Central memory CD8-positive, alpha-beta T cell (primary cell): ENCODE data around the gene BST1.
"Not testable (repeated sequence)": the region's sequence is repeated elsewhere in the genome, so short reads cannot be mapped to it uniquely, and the experiment has no call there.

Experiments used
- ATAC-seq: fragments of 150-1000 bp; cut with Tn5 transposase; replicated peaks from 2 replicates; pipeline ENCODE4 v1.10.0; 2022; ENCODE audit warnings: mild to moderate bottlenecking, moderate FRiP score, moderate number of reproducible peaks; ENCODE audit not compliant: poor library complexity, severe bottlenecking; ENCODE audit errors: extremely low read depth
- DNase-seq, 2 donors: peaks; one replicate each; pipeline ENCODE4 v3.0.0; 2021; ENCODE audit warnings: low spot score in 2 of 2
- H3K27ac Mint-ChIP-seq: one replicate; pipeline ENCODE4 v1.8.0; 2022; ENCODE audit warnings: low read depth, mild to moderate bottlenecking, moderate library complexity, mixed read lengths
- H3K27me3 Mint-ChIP-seq: one replicate; pipeline ENCODE4 v1.8.0; 2022; ENCODE audit warnings: mixed read lengths
- H3K36me3 Mint-ChIP-seq: one replicate; pipeline ENCODE4 v1.8.0; 2022; ENCODE audit warnings: mild to moderate bottlenecking, moderate library complexity, mixed read lengths; ENCODE audit not compliant: insufficient read depth
- H3K4me1 Mint-ChIP-seq: one replicate; pipeline ENCODE4 v1.8.0; 2022; ENCODE audit warnings: mixed read lengths
- H3K4me3 Mint-ChIP-seq: one replicate; pipeline ENCODE4 v1.8.0; 2022; ENCODE audit warnings: mild to moderate bottlenecking, moderate library complexity, mixed read lengths
- H3K9me3 Mint-ChIP-seq: one replicate; pipeline ENCODE4 v1.8.0; 2022; ENCODE audit warnings: mixed read lengths

Gene BST1

DNA sequence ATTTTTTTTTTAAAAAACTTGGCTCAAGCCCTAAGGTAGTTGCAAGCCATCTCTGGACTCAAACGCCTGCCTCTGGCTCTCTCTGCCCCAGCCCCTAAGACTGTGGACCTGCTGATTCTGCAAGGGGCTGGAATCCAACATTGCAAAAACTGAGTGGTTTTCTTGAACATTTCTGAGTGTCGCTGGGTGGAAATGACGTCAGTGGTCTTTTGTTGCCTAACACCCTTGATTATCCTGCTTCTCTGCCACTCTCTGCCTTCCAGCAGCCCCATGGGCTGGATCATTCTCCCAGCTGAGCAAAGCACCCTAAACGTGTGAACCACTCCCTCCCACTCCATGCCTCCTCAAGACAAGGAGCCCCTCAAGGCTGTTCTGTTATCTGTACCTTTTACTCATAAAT, 16.6 kb downstream of the BST1 start:
- Mint-ChIP-seq H3K4me1 (no peaks in the 10 kb centered on the region), H3K9me3 (no peaks in the 10 kb centered on the region), H3K27ac (no peak overlapping the region), H3K27me3 (peaks cover 9% of the 10 kb centered on the region), H3K4me3 (no peak overlapping the region), H3K36me3 (no peaks in the 10 kb centered on the region)
- DNase-seq (no peak), ATAC-seq (no peak)

DNA sequence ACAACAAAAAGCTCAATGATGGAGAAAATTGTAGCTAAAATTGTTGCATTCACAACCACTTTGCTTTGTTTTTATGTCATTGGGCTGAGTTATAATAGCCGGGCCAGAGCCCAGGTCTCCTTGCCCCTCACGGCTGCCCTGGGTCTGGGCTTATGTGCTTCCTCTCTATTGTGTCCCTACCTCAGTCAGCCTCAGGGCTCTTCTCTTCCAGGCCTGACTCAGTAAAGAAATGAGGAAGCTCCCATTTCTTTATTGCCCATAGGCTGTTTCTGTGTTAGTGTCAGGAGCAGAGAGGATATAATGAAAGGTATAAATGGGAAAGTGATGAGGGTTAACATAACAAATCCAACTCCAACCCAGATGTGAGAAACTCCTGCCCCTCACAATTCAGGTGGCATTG, 18.0 kb downstream of the BST1 start:
- no peak overlapping the region for H3K4me3 Mint-ChIP-seq
- H3K27me3 Mint-ChIP-seq = peaks cover 9% of the 10 kb centered on the region
- no peaks in the 10 kb centered on the region for H3K9me3 Mint-ChIP-seq
- ATAC-seq (no peak), DNase-seq (no peak)
- no peak overlapping the region for H3K27ac Mint-ChIP-seq
- H3K4me1 Mint-ChIP-seq = no peaks in the 10 kb centered on the region
- H3K36me3 Mint-ChIP-seq = no peaks in the 10 kb centered on the region

DNA sequence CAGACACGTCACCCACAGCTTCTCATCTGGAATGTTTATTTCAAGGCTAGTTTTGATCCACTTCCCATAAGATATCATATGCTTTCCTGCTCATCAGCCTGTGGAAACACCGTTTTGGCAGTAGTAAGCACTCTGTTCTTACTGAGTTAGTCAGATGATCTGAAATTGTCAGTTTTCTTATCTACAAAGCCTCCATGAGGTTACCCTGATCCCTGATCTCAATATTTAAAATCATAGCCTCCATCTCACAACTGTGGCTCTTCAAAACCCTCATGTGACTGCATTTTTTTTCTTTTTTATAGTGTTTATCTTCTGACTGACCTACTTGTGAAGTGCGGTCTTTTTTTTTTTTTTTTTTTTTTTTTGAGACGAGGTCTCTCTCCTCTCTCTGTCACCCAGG, 22.7 kb downstream of the BST1 start:
- ATAC-seq = peak; percentile 36
- no peak overlapping the region for H3K4me3 Mint-ChIP-seq
- no peaks in the 10 kb centered on the region for H3K27me3 Mint-ChIP-seq
- H3K4me1 Mint-ChIP-seq = no peaks in the 10 kb centered on the region
- no peak for DNase-seq
- no peaks in the 10 kb centered on the region for H3K9me3 Mint-ChIP-seq
- no peak overlapping the region for H3K27ac Mint-ChIP-seq
- no peaks in the 10 kb centered on the region for H3K36me3 Mint-ChIP-seq

DNA sequence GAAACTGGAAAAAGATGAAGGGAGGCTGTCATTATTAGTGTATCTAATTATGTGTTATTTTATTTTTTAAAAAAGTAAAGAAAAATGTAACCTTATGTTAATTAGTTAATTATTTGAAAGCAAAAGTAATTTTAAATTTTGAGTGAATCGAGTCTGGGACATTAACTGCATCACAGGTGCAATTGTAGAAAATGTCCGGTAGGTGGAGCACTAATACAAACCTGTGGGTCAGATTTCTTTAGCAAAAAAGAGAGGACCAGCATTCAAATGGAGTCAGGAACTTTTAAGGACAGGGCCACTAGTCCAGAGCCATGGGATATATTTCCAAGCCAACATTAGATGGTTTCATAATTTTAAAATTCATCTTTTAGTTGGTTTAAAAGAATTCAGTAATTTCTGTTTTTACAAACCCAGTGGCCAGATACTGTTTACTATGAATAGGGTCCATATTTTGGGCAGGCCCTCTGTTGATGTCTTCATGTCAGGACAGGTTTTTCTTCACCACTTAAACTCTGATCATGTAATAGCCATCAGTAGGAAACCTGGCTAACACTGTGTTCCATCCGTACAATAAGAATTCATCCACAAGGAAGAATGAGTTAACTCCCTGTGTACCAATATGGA, 27.2 kb downstream of the BST1 start:
- peak; percentile 46 for ATAC-seq
- peaks cover 4% of the 10 kb centered on the region for H3K27me3 Mint-ChIP-seq
- peaks cover 2% of the 10 kb centered on the region for H3K36me3 Mint-ChIP-seq
- no peaks in the 10 kb centered on the region for H3K4me1 Mint-ChIP-seq
- H3K9me3 Mint-ChIP-seq = no peaks in the 10 kb centered on the region
- H3K4me3 Mint-ChIP-seq = no peak overlapping the region
- peak in 1 of 2 donors; percentile 19 for DNase-seq
- H3K27ac Mint-ChIP-seq = no peak overlapping the region

DNA sequence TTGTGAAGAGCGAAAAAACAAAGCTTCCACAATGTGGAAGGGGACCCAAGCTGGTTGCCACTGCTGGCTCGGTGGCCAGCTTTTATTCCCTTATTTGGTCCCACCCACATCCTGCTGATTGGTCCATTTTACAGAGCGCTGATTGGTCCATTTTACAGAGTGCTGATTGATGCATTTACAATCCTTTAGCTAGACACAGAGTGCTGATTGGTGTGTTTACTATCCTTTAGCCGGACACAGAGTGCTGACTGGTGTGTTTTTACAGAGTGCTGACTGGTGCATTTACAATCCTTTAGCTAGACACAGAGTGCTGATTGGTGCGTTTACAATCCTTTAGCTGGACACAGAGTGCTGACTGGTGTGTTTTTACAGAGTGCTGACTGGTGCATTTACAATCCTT, 30.2 kb downstream of the BST1 start:
- H3K9me3 Mint-ChIP-seq, DNase-seq, H3K4me1 Mint-ChIP-seq, ATAC-seq, H3K4me3 Mint-ChIP-seq, H3K36me3 Mint-ChIP-seq, H3K27ac Mint-ChIP-seq: not testable (repeated sequence)
- peaks cover 17% of the 10 kb centered on the region for H3K27me3 Mint-ChIP-seq

DNA sequence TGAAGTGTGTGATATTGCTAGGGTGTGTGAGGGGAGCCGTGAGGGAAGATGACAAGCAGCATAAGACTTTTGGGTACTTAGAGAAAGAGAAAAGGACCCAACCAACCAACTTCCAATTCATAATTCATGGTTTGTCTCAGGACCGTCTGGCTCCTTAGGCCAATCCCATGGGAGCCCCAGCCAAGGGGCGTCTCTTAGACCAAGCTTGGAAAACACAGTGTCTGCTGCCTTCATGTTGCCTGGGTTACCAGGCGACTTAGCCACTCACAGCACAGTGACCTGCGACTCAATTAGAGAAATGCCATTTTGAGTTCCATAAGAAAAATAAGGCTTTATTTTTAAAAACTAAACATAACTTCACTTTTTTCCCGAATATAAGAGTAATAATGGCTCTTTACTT, 32.7 kb downstream of the BST1 start:
- Mint-ChIP-seq H3K4me1 (no peaks in the 10 kb centered on the region), H3K9me3 (no peaks in the 10 kb centered on the region), H3K36me3 (peaks cover 2% of the 10 kb centered on the region), H3K4me3 (no peak overlapping the region), H3K27me3 (peaks cover 17% of the 10 kb centered on the region), H3K27ac (no peak overlapping the region)
- no peak for DNase-seq
- ATAC-seq = no peak

DNA sequence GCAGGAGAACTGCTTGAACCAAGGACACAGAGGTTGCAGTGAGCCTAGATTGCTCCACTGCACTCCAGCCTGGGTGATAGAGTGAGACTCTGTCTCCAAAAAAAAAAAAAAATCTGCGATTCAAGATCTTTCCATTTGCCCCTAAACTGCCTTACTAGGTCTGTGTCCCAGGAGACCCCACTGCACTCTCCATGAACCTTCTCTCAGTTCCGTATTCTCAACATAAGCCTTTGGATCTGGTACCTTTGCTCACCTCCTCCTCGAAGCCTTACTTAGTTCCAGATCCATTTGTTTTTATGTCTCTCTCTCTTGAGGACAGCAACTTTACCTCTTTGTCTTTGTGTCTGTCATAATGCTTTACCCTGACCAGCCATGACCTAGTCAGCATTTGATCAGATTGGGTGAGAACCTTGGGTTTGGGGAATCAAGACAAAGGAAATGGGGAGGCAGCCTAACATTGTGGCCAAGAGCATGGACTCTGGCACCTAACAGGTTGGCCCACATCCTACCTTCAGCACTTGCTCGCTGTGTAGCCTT, 33.7 kb downstream of the BST1 start:
- ATAC-seq (no peak), DNase-seq (no peak)
- Mint-ChIP-seq H3K27ac (no peak overlapping the region), H3K36me3 (peaks cover 2% of the 10 kb centered on the region), H3K4me3 (no peak overlapping the region), H3K4me1 (no peaks in the 10 kb centered on the region), H3K9me3 (no peaks in the 10 kb centered on the region), H3K27me3 (peaks cover 17% of the 10 kb centered on the region)

DNA sequence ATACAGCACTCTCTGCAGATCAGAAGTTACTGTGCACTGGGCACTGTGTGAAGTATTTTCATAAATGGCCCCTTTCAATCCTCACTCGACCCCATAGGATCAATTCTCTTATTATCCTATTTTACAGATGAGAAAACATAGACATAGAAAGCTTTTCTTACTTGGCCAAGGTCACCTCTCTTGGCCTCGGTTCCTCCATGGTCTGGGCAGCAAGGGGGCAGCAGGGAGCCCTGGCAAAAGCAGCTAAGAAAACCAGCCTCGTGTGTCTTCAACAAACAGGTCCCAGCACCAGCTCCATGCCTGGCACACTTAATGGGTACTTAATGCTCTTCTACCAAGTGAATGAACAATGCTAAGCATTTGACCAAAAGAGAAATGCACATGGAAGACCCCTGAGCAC, 34.4 kb downstream of the BST1 start:
- H3K4me3 Mint-ChIP-seq = no peak overlapping the region
- peaks cover under 1% of the 10 kb centered on the region for H3K4me1 Mint-ChIP-seq
- H3K27ac Mint-ChIP-seq = no peak overlapping the region
- DNase-seq (no peak), ATAC-seq (no peak)
- H3K27me3 Mint-ChIP-seq = peaks cover 17% of the 10 kb centered on the region
- H3K36me3 Mint-ChIP-seq = peaks cover 2% of the 10 kb centered on the region
- peaks cover 2% of the 10 kb centered on the region for H3K9me3 Mint-ChIP-seq

DNA sequence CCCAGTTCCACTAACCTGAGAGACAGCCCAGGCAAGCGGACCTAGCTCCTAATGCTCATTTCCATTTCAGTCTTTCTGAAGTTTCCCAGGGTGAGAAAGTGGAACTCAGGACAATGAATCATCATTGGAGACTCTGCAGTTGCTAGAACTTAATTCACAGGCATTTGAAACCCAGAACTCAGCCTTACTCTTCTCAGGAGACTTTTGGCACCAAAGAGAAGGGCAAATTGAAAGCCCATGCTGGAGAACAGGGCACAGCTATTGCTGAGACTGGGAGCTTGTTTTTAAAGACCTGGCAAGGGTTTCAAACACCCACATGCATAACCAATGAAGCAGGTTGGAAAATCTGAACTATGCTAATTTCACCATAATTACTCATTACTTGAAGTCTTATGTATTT, 36.0 kb downstream of the BST1 start:
- Mint-ChIP-seq H3K27me3 (peaks cover 17% of the 10 kb centered on the region), H3K36me3 (peaks cover 2% of the 10 kb centered on the region), H3K4me1 (peaks cover 6% of the 10 kb centered on the region), H3K27ac (no peak overlapping the region), H3K9me3 (peaks cover 8% of the 10 kb centered on the region), H3K4me3 (no peak overlapping the region)
- DNase-seq (no peak), ATAC-seq (no peak)

DNA sequence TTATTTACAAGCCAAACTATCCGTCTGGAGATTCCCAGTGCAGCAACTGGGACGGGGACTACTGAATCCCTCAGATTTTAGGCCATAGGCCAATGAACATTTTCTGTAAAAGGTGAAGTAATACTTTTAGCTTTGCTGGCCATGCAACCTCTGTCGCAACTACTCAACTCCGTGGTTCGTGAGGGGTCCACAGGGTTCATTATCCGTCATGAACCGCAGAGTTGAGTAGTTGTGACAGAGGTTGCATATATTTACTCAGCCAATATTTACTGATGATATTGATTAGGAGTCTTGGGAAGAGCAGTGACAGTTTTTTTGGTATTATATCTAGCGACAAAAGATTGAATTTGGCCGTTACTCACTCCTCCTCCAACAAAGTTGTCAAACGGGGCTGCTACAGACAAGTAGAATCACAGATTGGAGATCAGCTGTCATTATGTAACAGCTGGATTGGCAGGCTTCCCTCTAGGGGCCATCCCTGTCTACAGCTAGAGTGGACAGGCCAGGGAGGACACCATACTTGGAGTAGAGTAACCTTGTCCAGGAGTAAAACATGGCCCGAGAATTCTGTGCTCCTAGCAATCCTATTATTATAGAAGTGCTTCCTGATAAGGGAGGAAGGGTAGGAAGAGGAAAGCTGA, 38.0 kb downstream of the BST1 start:
- H3K27me3 Mint-ChIP-seq = peaks cover 8% of the 10 kb centered on the region
- H3K36me3 Mint-ChIP-seq = no peaks in the 10 kb centered on the region
- DNase-seq = no peak
- peaks cover 6% of the 10 kb centered on the region for H3K4me1 Mint-ChIP-seq
- H3K4me3 Mint-ChIP-seq = no peak overlapping the region
- no peak overlapping the region for H3K27ac Mint-ChIP-seq
- peaks cover 8% of the 10 kb centered on the region for H3K9me3 Mint-ChIP-seq
- no peak for ATAC-seq

DNA sequence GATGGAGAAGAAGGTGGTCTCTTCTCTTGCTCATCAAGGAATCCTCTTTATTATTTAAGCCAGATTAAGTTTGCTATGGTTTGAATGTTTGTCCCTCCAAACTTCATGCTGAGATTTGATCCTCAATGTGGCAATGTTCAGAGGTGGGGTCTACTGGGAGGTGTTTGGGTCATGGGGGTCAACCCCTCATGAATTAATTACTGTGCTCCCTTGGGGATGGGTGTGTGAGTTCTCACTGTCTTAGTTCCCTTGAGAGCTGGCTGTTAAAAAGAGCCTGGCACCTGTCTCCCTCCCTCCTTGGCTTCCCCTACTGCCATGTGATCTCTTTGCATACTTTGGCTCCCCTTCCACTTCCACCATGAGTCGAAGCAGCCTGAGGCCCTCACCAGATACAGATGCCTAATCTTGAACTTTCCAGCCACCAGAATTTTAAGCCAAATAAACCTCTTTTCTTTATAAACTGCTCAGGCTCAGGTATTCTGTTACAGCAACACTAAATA, 39.3 kb downstream of the BST1 start:
- Mint-ChIP-seq H3K27me3 (no peaks in the 10 kb centered on the region), H3K9me3 (peaks cover 13% of the 10 kb centered on the region), H3K27ac (no peak overlapping the region), H3K4me3 (no peak overlapping the region), H3K4me1 (peaks cover 6% of the 10 kb centered on the region), H3K36me3 (no peaks in the 10 kb centered on the region)
- DNase-seq = no peak
- ATAC-seq = no peak

DNA sequence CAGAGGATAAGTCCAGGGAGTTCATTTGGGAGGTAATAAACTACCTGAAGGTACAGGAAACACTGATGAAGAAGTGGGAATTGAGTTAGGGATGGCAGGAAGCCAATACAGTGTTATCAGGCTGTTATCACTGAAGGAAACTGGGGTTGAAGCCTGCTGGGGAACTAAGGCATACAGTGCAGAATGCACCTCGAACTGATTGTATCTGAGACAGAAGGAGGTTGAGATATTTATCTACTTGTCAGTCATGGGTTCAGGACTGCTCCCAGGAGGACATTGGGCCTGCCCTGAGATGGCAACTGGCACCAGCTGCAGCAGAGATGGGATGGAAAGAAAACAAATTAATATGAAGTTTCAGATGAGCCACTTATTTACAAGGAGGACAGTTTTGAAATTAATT, 39.8 kb downstream of the BST1 start:
- DNase-seq (no peak), ATAC-seq (no peak)
- Mint-ChIP-seq H3K4me3 (no peak overlapping the region), H3K9me3 (peaks cover 13% of the 10 kb centered on the region), H3K27me3 (no peaks in the 10 kb centered on the region), H3K4me1 (peaks cover 6% of the 10 kb centered on the region), H3K27ac (no peak overlapping the region), H3K36me3 (no peaks in the 10 kb centered on the region)

DNA sequence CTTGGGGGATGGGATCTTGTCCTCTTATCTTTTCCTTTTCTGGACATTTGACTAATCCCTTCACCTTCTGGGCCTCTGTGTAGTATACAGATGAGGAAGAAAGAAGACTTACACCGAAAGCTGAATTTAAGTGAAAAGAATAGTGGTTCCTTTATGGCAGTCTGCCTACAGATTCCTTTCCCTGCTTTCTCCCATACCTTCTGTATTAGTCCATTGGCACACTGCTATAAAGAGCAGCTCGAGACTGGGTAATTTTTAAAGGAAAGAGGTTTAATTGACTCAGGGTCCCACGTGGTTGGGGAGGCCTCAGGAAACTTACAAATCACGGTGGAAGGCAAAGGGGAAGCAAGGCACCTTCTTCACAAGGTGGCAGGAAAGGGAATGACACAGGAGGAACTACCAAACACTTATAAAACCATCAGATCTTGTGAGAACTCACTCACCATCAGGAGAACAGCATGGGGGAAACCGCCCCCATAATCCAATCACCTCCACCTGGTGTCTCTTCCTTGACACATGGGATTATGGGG, 41.2 kb downstream of the BST1 start:
- Mint-ChIP-seq H3K9me3 (peaks cover 13% of the 10 kb centered on the region), H3K4me1 (peaks cover 6% of the 10 kb centered on the region), H3K4me3 (no peak overlapping the region), H3K27ac (no peak overlapping the region), H3K27me3 (no peaks in the 10 kb centered on the region), H3K36me3 (no peaks in the 10 kb centered on the region)
- ATAC-seq = no peak
- no peak for DNase-seq
